22Rv1 (cell line): ENCODE measurements around the gene C1orf52.

ENCODE experiments used
- CTCF ChIP-seq: fragments of 450-650 bp; IDR thresholded peaks from 2 replicates; pipeline ENCODE4 v1.5.1; 2017; ENCODE audit warnings: mild to moderate bottlenecking
- ZFX ChIP-seq: fragments of 450-650 bp; IDR thresholded peaks from 2 replicates; pipeline ENCODE4 v1.6.1; 2017; ENCODE audit warnings: antibody characterized with exemption, borderline replicate concordance

GRCh38 chr1:85296980-85297379 lies 37.5 kb upstream of the C1orf52 start:
- TF ChIP-seq CTCF (no peak), ZFX (no peak)
